ES-I3 (cell line): ENCODE results near the gene AAMP.

ENCODE experiments used
- H3K36me3 ChIP-seq: 2 replicates; pipeline ENCODE4 v1.6.1; 2013; ENCODE audit warnings: mild to moderate bottlenecking, low read length, control low read depth, moderate library complexity; ENCODE audit not compliant: insufficient read depth
- H3K4me1 ChIP-seq: 2 replicates; pipeline ENCODE4 v1.6.1; 2013; ENCODE audit warnings: mild to moderate bottlenecking, control low read depth, low read length; ENCODE audit not compliant: insufficient read depth
- H3K9ac ChIP-seq: 2 replicates; pipeline ENCODE4 v1.6.1; 2013; ENCODE audit warnings: low read depth, mild to moderate bottlenecking, low read length, moderate library complexity
- H3K9me3 ChIP-seq: 2 replicates; pipeline ENCODE4 v1.6.1; 2013; ENCODE audit warnings: mild to moderate bottlenecking, low read length, moderate library complexity; ENCODE audit not compliant: control insufficient read depth, insufficient read depth

AAMP gene

GRCh38 chr2:218261423-218262236, 8.3 kb downstream of the AAMP start:
- Histone ChIP-seq H3K9ac (no peak overlapping the region), H3K9me3 (no peaks in the 10 kb centered on the region), H3K4me1 (peaks cover 23% of the 10 kb centered on the region; the same call in 1 of the 2 replicates), H3K36me3 (peaks cover 6% of the 10 kb centered on the region)

GRCh38 chr2:218260742-218261422, 9.1 kb downstream of the AAMP start, which contains the start of gene GPBAR1:
GPBAR1 (plus strand) TSS chr2:218261015; CDS start chr2:218262725, 1,710 bp downstream.
- peaks cover 23% of the 10 kb centered on the region; the same call in 1 of the 2 replicates for H3K4me1 ChIP-seq
- H3K9me3 ChIP-seq: no peaks in the 10 kb centered on the region
- peaks cover 6% of the 10 kb centered on the region for H3K36me3 ChIP-seq
- H3K9ac ChIP-seq: no peak within 1 kb of the TSS

- Histone ChIP-seq H3K4me1 (peaks cover 23% of the 10 kb centered on the region; the same call in 1 of the 2 replicates), H3K9ac (no peak overlapping the region), H3K36me3 (peaks cover 9% of the 10 kb centered on the region), H3K9me3 (no peaks in the 10 kb centered on the region)
These were observed 9.8 kb downstream of the AAMP start for GRCh38 chr2:218260166-218260565.

- H3K36me3 ChIP-seq: peaks cover 6% of the 10 kb centered on the region
- H3K4me1 ChIP-seq: peaks cover 23% of the 10 kb centered on the region; the same call in 1 of the 2 replicates
- H3K9me3 ChIP-seq: no peaks in the 10 kb centered on the region
- no peak overlapping the region for H3K9ac ChIP-seq
These were observed 10.6 kb downstream of the AAMP start for GRCh38 chr2:218259099-218259961.

- H3K9ac ChIP-seq: no peak overlapping the region
- peaks cover 23% of the 10 kb centered on the region; the same call in 1 of the 2 replicates for H3K4me1 ChIP-seq
- H3K36me3 ChIP-seq: peaks cover 20% of the 10 kb centered on the region
- no peaks in the 10 kb centered on the region for H3K9me3 ChIP-seq
These were observed 12.5 kb downstream of the AAMP start for GRCh38 chr2:218257390-218257981.

GRCh38 chr2:218256612-218257350, 13.2 kb downstream of the AAMP start:
- H3K4me1 ChIP-seq: peaks cover 22% of the 10 kb centered on the region; the same call in 1 of the 2 replicates
- H3K9ac ChIP-seq: no peak overlapping the region
- peaks cover 25% of the 10 kb centered on the region for H3K36me3 ChIP-seq
- H3K9me3 ChIP-seq: no peaks in the 10 kb centered on the region

GRCh38 chr2:218255446-218255845, 14.5 kb downstream of the AAMP start:
- peaks cover 12% of the 10 kb centered on the region; the same call in 1 of the 2 replicates for H3K4me1 ChIP-seq
- H3K9ac ChIP-seq: no peak overlapping the region
- no peaks in the 10 kb centered on the region for H3K9me3 ChIP-seq
- peaks cover 25% of the 10 kb centered on the region for H3K36me3 ChIP-seq

- Histone ChIP-seq H3K9me3 (no peaks in the 10 kb centered on the region), H3K4me1 (no peaks in the 10 kb centered on the region), H3K9ac (no peak overlapping the region), H3K36me3 (peaks cover 37% of the 10 kb centered on the region)
These were observed 16.7 kb downstream of the AAMP start for GRCh38 chr2:218253232-218253625.

- no peaks in the 10 kb centered on the region for H3K9me3 ChIP-seq
- no peak overlapping the region for H3K9ac ChIP-seq
- no peaks in the 10 kb centered on the region for H3K4me1 ChIP-seq
- H3K36me3 ChIP-seq: peaks cover 37% of the 10 kb centered on the region
These were observed 17.3 kb downstream of the AAMP start for GRCh38 chr2:218252509-218253231.

GRCh38 chr2:218249691-218250090, 20.2 kb downstream of the AAMP start:
- Histone ChIP-seq H3K36me3 (peaks cover 48% of the 10 kb centered on the region), H3K9me3 (no peaks in the 10 kb centered on the region)

GRCh38 chr2:218245214-218245613, 24.7 kb downstream of the AAMP start:
- Histone ChIP-seq H3K9me3 (no peaks in the 10 kb centered on the region), H3K36me3 (peaks cover 38% of the 10 kb centered on the region), H3K4me1 (no peaks in the 10 kb centered on the region), H3K9ac (no peak overlapping the region)

More at GRCh38 chr2:218249691-218250090, 20.2 kb downstream of the AAMP start:
- no peak overlapping the region for H3K9ac ChIP-seq
- no peaks in the 10 kb centered on the region for H3K4me1 ChIP-seq

GRCh38 chr2:218244665-218245064, 25.3 kb downstream of the AAMP start:
- Histone ChIP-seq H3K36me3 (peaks cover 34% of the 10 kb centered on the region), H3K4me1 (no peaks in the 10 kb centered on the region), H3K9ac (no peak overlapping the region), H3K9me3 (no peaks in the 10 kb centered on the region)

- no peaks in the 10 kb centered on the region for H3K9me3 ChIP-seq
- H3K9ac ChIP-seq: no peak overlapping the region
- H3K36me3 ChIP-seq: peaks cover 31% of the 10 kb centered on the region
- H3K4me1 ChIP-seq: no peaks in the 10 kb centered on the region
These were observed 25.7 kb downstream of the AAMP start for GRCh38 chr2:218244204-218244603.
